Parathyroid adenoma (tissue), 2 donors: Measurements from ENCODE around the gene ROBO4.

Experiments used
- H2AFZ ChIP-seq: fragments of 300-600 bp; sonication (generic); one replicate; pipeline ENCODE4 v1.7.0; 2017; ENCODE audit warnings: antibody characterized with exemption, mild to moderate bottlenecking
- H3K27ac ChIP-seq: fragments of 300-600 bp; sonication (generic); one replicate; pipeline ENCODE4 v1.7.0; 2017
- H3K27me3 ChIP-seq: fragments of 300-600 bp; sonication (generic); one replicate; pipeline ENCODE4 v1.7.0; 2017; ENCODE audit warnings: low read length; ENCODE audit not compliant: control insufficient read depth, insufficient read depth
- H3K36me3 ChIP-seq: fragments of 300-600 bp; sonication (generic); one replicate; pipeline ENCODE4 v1.7.0; 2017; ENCODE audit warnings: low read length; ENCODE audit not compliant: control insufficient read depth, insufficient read depth
- H3K4me1 ChIP-seq: fragments of 300-600 bp; sonication (generic); one replicate; pipeline ENCODE4 v1.7.0; 2017; ENCODE audit warnings: control low read depth
- H3K4me2 ChIP-seq: fragments of 300-600 bp; sonication (generic); one replicate; pipeline ENCODE4 v1.7.0; 2017; ENCODE audit warnings: low read length
- H3K4me3 ChIP-seq: fragments of 300-600 bp; sonication (generic); one replicate; pipeline ENCODE4 v1.7.0; 2017; ENCODE audit warnings: low read depth, low read length
- H3K79me2 ChIP-seq: fragments of 300-600 bp; sonication (generic); one replicate; pipeline ENCODE4 v1.7.0; 2017; ENCODE audit warnings: control low read depth
- H3K9ac ChIP-seq: fragments of 300-600 bp; sonication (generic); one replicate; pipeline ENCODE4 v1.7.0; 2017; ENCODE audit warnings: mild to moderate bottlenecking
- H3K9me3 ChIP-seq: fragments of 300-600 bp; sonication (generic); one replicate; pipeline ENCODE4 v1.7.0; 2017; ENCODE audit warnings: low read length; ENCODE audit not compliant: control insufficient read depth
- TF ChIP-seq, protein P1 (sequence below): fragments of 300-600 bp; sonication (generic); IDR thresholded peaks from one replicate; pipeline ENCODE4 v1.7.0; 2017; ENCODE audit warnings: antibody characterized with exemption, mild to moderate bottlenecking
- donor health status: primary hyperparathyroidism.

The ROBO4 gene

DNA sequence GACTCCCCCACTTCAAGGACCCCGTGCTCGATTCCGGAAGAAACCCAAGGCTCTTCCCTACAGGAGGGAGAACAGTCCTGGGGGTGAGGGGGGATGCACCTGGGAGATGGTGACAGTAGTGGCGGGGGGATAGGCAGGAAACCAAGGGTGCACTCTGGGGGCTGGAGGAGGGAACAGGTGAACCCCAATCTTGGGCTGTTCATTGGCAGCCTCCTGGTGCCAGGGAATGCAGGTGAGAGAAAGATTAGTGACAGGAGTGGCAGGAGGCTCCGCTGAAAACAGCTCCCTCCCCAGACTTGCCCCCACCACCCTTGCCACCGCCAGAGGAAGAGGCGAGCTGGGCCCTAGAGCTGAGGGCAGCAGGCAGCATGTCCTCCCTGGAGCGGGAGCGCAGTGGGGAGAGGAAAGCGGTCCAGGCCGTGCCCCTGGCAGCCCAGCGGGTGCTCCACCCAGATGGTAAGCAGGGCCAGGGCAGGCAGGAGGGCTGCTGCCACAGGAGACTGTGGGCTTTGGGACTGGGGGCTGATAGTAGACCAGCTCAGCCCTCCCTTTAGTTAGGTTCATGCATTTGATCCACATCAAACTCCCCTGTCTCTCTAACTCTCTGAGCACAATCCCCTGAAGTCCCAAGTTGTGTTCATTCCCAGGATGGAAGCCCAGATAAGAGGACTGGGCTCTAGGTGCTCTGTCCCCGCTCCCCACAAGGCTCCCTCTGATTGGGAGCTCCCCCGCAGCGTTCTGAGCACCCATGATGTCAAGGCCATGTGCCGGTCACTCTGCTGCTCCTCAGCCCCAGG, 18.0 kb downstream of the ROBO4 start:
- Histone ChIP-seq H3K4me1 (no peaks in the 10 kb centered on the region), H3K4me2 (no peak overlapping the region), H3K27me3 (no peaks in the 10 kb centered on the region), H3K9ac (no peak overlapping the region), H3K4me3 (no peak overlapping the region), H3K27ac (no peak overlapping the region), H3K79me2 (no peaks in the 10 kb centered on the region), H3K36me3 (no peaks in the 10 kb centered on the region), H3K9me3 (no peaks in the 10 kb centered on the region), H2AFZ (no peak overlapping the region)
- TF ChIP-seq, protein P1, sequence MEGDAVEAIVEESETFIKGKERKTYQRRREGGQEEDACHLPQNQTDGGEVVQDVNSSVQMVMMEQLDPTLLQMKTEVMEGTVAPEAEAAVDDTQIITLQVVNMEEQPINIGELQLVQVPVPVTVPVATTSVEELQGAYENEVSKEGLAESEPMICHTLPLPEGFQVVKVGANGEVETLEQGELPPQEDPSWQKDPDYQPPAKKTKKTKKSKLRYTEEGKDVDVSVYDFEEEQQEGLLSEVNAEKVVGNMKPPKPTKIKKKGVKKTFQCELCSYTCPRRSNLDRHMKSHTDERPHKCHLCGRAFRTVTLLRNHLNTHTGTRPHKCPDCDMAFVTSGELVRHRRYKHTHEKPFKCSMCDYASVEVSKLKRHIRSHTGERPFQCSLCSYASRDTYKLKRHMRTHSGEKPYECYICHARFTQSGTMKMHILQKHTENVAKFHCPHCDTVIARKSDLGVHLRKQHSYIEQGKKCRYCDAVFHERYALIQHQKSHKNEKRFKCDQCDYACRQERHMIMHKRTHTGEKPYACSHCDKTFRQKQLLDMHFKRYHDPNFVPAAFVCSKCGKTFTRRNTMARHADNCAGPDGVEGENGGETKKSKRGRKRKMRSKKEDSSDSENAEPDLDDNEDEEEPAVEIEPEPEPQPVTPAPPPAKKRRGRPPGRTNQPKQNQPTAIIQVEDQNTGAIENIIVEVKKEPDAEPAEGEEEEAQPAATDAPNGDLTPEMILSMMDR, result no peak

DNA sequence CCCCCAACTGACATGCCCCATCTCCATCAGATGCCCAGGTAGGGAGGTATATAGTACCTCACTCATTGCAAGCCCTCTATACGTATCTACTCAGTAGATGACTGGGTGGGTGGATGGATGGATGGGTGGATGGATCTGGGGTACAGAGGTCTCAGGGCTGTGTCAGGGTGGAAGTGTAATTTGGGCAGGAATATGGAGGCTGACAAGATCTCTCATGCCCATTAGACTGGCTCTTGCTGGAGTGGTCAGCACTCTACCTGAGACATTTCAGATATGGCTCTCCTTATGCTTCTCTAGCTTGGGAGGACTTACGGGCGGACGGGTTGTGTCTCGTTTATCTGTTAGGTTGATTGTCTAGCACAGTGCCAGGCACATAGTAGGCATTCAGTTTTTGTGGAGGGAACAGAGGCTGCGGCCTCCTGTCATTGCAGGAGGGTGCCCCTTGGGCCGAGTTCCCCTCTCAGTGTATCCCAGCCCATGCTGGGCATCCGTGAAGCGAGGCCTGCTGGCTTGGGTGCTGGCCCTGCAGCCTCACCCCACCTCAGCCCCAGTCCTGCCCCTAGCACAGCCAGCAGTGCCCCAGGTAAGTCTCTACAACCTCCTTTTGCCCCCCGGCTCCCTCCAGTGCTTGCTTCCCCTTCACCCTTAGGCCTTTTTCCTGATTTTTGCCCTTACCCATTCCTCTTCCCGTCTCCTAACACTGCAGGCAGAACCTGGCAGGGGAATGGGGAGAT, 18.7 kb downstream of the ROBO4 start:
- H3K4me3 ChIP-seq, result no peak overlapping the region
- no peaks in the 10 kb centered on the region for H3K4me1 ChIP-seq
- H3K27ac ChIP-seq, result no peak overlapping the region
- H3K79me2 ChIP-seq, result no peaks in the 10 kb centered on the region
- no peaks in the 10 kb centered on the region for H3K36me3 ChIP-seq
- no peaks in the 10 kb centered on the region for H3K9me3 ChIP-seq
- H3K4me2 ChIP-seq, result no peak overlapping the region
- H3K27me3 ChIP-seq, result no peaks in the 10 kb centered on the region
- H2AFZ ChIP-seq, result no peak overlapping the region
- H3K9ac ChIP-seq, result no peak overlapping the region
- TF ChIP-seq, protein P1, result no peak

DNA sequence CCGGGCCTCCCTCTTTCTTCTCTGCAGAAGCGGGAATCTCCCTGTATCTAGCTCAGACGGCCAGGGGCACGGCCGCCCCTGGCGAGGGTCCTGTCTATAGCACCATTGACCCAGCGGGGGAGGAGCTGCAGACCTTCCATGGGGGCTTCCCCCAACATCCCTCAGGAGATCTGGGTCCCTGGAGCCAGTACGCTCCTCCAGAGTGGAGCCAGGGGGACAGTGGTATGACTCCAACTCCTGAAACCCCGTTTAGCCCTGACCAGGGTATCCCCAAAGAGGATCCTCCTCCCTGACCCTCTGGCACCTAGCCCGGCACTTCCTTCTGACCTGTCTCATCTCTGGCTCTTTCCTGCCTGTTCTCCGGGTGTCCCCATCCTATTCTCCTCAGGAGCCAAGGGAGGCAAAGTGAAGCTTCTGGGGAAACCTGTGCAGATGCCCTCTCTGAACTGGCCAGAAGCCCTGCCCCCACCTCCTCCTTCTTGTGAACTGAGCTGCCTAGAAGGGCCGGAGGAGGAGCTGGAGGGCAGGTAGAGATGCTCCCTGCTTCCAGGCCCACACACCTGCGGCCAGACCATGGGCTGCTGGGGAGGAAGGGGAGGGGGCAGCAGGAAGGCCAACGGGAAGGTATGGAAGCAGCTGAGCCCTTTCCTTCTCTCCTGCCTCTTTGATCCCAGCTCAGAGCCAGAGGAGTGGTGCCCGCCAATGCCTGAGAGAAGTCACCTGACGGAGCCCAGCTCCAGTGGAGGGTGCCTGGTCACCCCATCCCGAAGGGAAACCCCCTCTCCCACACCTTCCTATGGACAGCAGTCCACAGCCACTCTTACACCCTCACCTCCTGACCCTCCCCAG, 19.5 kb downstream of the ROBO4 start:
- H3K9ac ChIP-seq, result no peak overlapping the region

DNA sequence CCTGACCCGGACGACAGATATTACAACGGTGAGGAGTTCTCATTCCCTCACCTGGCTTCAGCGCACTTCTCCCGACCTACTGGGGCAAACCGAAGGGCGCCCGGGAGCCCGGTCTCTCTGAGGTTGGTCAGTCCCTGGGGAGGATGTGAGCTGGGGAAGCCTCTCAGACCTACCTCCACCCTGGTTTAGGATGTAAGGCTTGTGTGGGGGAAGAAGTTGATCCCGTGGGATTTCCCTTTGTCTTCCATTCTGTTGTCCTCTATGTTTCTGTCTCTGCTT, 20.1 kb downstream of the ROBO4 start:
- H3K79me2 ChIP-seq, result no peaks in the 10 kb centered on the region
- no peak overlapping the region for H3K4me3 ChIP-seq
- no peak overlapping the region for H3K9ac ChIP-seq
- H3K4me1 ChIP-seq, result no peaks in the 10 kb centered on the region
- TF ChIP-seq, protein P1, result no peak
- H3K27me3 ChIP-seq, result no peaks in the 10 kb centered on the region
- H3K36me3 ChIP-seq, result no peaks in the 10 kb centered on the region
- no peak overlapping the region for H2AFZ ChIP-seq
- H3K4me2 ChIP-seq, result no peak overlapping the region
- no peaks in the 10 kb centered on the region for H3K9me3 ChIP-seq
- H3K27ac ChIP-seq, result no peak overlapping the region

More for the DNA sequence above, 19.5 kb downstream of the ROBO4 start:
- Histone ChIP-seq H3K36me3 (no peaks in the 10 kb centered on the region), H2AFZ (no peak overlapping the region), H3K9me3 (no peaks in the 10 kb centered on the region), H3K27me3 (no peaks in the 10 kb centered on the region), H3K79me2 (no peaks in the 10 kb centered on the region), H3K27ac (no peak overlapping the region), H3K4me1 (no peaks in the 10 kb centered on the region), H3K4me2 (no peak overlapping the region), H3K4me3 (no peak overlapping the region)
- TF ChIP-seq, protein P1, result no peak
